Stimulated activated CD8-positive, alpha-beta memory T cell treated with anti-CD3 and anti-CD28 coated beads, Interleukin-15, amount 100 ng/mL, for 1 hour (primary cell): Measurements from ENCODE around the gene SDC4.

Source experiments
- DNase-seq: peaks from one replicate; pipeline ENCODE4 v3.0.0-alpha.2; 2020; ENCODE audit warnings: low read depth

Gene SDC4

GRCh38 chr20:45318948-45319347 lies 29.3 kb downstream of the SDC4 start:
- no peak for DNase-seq

- no peak for DNase-seq
Measured at GRCh38 chr20:45318386-45318939, 29.8 kb downstream of the SDC4 start.

- no peak for DNase-seq
Measured at GRCh38 chr20:45317826-45318225, 30.4 kb downstream of the SDC4 start.

GRCh38 chr20:45316150-45317080 lies 31.8 kb downstream of the SDC4 start:
- DNase-seq = no peak

GRCh38 chr20:45315672-45316071 lies 32.6 kb downstream of the SDC4 start:
- no peak for DNase-seq

- DNase-seq = no peak
Measured at GRCh38 chr20:45313943-45314342, 34.3 kb downstream of the SDC4 start.

GRCh38 chr20:45313065-45313695 lies 35.0 kb downstream of the SDC4 start:
- no peak for DNase-seq

GRCh38 chr20:45312241-45312640 lies 36.0 kb downstream of the SDC4 start:
- DNase-seq = no peak

- DNase-seq = peak; percentile 34
Measured at GRCh38 chr20:45311589-45312211, 36.5 kb downstream of the SDC4 start.

- DNase-seq = no peak
Measured at GRCh38 chr20:45309075-45309474, 39.1 kb downstream of the SDC4 start.

GRCh38 chr20:45308117-45308778 lies 40.0 kb downstream of the SDC4 start, which contains the start of gene MATN4:
MATN4 (minus strand) TSS chr20:45308299; CDS start chr20:45305582, 2,717 bp downstream.
- no peak for DNase-seq

GRCh38 chr20:45307076-45307640 lies 41.1 kb downstream of the SDC4 start:
- no peak for DNase-seq

GRCh38 chr20:45306431-45306982 lies 41.7 kb downstream of the SDC4 start, which contains the start of gene RBPJL:
RBPJL (plus strand) TSS chr20:45306840; CDS start chr20:45306923, 83 bp downstream.
- DNase-seq = peak; percentile 6

- DNase-seq = no peak
Measured at GRCh38 chr20:45305262-45305661, 43.0 kb downstream of the SDC4 start.

GRCh38 chr20:45304464-45304999 lies 43.7 kb downstream of the SDC4 start:
- DNase-seq = no peak

GRCh38 chr20:45303586-45304463 lies 44.4 kb downstream of the SDC4 start:
- DNase-seq = no peak

- DNase-seq = no peak
Measured at GRCh38 chr20:45301824-45302271, 46.4 kb downstream of the SDC4 start.

- no peak for DNase-seq
Measured at GRCh38 chr20:45300961-45301360, 47.3 kb downstream of the SDC4 start.

- DNase-seq = no peak
Measured at GRCh38 chr20:45299786-45300185, 48.4 kb downstream of the SDC4 start.
